ENCODE measurements around the gene FABP1.

FABP1 gene

DNA sequence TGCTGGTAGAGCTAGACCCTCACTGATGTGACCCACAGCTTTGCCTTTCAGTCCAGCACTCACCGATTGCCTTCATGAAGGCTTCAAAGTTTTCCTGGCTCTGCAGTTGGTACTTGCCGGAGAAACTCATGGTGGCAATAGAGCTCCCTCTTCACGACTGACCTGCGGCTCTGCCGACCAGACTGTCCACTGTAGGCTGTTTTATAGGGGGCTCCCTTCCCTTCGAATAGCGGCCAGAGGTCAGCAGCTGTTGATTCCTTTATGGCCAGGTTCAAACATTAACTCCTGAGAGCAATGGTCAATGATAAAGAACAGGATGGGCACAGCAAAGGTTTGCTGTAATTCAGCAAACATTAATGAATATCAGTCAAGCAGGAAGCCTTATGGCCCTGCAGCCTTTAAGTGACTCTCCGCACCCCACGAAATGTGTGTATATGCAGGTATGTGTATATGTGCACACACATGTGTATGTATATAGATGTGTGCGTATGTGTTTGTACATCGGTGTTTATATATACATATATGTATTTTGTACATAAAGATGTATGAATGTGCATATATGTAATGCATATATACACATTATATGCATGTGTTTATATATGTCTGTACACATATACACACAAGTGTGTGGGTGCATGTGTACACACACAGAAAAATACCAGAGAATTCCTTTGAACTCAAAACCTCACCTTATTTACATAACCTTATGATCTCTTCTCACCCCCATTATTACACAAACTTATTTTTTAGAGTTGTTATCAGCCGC is at the start of gene FABP1:
Gene FABP1, minus strand, starts transcription at position 175 of the 766 bp plus-strand sequence. Its CDS starts 45 bp downstream, at position 130.
- no peak for DNase-seq

DNA sequence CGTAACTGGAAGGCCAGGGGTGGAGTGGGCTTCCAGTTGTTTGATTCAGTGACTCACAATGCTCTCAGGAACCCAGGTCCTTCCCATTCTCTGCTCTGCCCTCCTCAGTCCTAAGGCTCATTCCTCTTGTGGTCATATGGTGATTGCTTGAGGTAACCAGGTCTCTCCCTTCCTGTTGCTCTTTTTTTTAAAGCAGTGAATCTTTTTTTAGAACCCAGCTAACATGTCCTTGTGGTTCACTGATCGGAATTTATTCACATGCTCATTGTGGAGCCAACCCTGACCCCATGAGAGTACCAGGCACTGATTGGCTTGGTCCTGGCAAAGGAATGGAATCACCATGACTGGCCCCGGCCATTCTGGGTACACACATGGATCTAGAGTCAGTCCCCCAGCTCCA is 49.7 kb upstream of the FABP1 start:
- DNase-seq: no peak

DNA sequence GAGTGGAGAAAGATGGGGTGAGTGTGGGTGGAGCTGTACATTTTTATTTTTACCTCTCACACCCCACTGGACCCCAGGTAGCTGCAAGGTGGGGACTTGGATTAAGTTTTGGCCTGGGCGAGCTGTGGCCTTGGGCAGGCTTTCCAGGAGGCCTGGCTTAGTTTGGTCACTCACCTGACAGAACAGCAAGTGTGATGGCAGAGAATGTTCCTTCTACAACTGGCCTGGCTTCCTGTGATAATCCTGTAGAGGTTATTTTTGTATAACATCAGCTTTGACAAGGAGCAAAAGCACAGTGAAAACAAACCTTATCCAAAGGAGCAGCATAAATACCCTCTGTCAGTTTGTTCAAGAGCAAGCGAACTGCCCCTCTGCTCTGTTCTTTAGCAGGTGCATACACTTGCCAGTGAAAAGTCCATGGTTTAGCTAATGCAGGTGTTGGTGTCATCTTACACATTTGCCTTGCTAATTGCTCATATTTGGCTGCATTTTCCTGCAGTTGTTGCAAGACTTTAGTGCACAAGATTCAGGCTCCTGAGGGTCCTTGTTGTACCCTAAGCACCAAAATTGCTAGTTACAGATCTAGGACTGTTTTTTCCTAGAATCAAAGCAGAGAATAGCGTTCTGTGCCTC is 48.6 kb upstream of the FABP1 start:
- no peak for DNase-seq

DNA sequence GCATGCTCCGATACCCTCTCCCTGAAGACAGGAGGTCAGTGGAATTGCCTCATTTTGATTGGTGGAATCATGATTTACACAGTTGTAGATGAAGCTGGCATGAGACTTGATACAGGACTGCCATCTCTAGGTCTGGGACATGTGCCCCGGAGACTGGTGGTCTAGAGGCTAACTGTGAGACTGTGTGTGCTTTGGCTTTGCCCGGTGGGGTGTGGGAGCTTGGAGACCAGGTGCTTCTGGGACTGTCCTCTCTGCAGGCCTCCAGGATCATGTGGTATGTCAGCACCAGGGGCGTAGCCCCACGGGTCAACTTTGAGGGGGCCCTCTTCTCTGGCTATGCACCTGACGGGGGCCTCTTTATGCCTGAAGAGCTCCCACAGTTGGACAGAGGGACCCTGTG is 45.0 kb upstream of the FABP1 start:
- no peak for DNase-seq

DNA sequence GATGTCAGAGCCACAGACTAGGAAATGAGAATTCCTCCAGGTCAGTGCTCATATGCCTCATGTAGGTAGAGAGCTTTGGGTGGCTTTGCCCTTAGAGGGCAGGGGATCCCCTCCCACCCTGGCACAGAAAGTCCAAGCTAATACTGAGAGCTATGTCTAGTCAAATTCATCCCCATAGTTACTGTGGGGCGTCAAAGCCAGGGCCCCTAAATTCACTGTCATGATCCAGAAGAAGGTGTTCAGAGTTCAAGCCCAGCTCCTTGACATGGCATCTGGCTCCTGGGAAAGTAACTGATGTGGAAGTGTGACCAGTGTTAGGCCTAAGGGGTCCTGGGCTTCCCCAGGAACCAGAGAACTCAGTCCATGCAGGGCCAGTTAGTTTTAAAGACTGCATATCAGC is 44.1 kb upstream of the FABP1 start:
- no peak for DNase-seq

DNA sequence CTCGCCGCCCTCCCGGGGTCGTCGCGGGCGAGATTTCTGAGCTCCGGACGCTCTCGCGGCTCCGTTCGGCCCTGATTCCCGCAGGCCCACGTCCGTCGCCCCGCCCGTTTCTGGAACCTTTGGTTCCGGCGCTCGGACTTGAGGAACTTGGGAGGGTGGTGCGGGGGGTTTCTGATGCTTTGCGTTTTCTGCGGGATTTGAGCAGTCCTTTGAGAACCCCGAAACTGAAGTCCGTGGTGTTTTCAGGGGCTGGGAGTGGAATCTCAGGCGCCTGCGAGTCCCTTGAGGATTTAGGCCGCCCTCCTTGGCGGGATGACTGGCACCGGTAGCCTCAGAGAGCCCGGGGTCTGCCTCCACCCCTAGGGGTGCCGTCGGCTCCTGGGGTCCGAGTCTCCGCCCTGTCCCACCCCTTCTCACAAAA is 42.6 kb upstream of the FABP1 start:
- no peak for DNase-seq

DNA sequence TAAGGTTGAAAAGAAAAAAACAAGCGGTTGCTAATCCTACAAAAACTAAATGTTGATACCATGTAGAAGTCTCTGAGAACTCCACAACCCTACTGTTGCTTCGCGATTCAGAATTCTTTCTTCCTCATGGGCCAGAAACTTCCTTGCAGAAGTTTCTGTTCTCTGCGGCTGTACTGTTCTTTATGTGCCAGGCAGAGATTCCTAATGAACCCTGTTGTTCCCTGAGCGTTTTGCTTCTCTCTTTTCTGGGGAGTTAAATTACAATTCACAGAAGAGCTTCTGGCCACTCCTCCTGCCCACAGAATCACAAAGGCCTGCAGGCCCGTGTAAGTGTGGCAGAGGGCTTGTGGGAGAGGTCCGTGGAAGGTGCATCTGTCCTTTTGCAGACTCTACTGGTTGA is 40.5 kb upstream of the FABP1 start:
- DNase-seq: no peak

DNA sequence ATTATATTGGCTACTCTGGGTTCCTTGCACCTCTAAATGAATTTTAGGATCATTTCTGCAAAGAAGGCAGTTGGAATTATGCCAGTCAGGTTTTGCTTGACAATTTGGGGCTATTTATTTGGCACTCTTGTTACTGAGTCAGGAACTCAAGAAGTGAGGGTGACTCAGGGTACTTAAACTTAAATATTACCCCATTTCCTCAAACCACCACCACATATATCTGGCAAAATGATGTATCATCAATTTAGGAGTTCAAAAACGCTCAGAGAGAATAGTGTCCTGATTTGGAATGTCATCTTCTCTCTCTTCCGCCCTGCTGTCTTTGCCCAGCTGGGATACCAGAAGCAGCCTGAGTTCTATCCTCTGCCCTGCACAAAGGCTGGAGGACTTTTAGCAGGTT is 39.9 kb upstream of the FABP1 start:
- DNase-seq: no peak

DNA sequence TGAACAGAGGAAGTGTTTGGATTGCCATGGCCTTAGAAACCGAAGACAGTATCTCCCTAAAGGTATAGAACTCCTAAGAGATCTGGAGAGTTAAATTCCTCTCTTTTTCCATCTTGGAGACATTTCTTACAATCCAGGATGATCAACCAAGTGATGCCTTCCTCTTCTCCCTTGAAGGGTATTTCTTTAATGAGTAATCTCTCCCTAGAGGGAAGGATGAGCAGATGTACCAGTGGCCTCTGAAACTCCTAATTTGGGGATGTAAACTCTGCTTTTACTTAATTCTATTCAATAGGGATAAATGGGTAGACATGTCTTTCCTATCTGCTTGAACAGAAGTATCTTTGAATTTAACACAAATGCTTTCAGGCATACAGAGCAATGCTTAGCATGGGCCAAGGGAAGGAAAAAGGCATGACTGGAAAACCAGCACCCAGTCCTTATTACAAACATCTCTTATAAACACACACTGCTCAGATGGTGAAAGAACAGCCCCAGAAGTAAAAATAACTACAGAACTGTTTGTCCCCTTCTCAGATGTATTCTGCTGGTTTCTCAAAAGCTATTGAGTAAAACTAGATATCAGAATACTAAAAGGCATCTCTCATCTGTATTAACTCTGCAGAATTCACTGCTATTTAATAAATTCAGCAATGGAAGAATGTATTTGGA is 37.6 kb upstream of the FABP1 start:
- DNase-seq: no peak

DNA sequence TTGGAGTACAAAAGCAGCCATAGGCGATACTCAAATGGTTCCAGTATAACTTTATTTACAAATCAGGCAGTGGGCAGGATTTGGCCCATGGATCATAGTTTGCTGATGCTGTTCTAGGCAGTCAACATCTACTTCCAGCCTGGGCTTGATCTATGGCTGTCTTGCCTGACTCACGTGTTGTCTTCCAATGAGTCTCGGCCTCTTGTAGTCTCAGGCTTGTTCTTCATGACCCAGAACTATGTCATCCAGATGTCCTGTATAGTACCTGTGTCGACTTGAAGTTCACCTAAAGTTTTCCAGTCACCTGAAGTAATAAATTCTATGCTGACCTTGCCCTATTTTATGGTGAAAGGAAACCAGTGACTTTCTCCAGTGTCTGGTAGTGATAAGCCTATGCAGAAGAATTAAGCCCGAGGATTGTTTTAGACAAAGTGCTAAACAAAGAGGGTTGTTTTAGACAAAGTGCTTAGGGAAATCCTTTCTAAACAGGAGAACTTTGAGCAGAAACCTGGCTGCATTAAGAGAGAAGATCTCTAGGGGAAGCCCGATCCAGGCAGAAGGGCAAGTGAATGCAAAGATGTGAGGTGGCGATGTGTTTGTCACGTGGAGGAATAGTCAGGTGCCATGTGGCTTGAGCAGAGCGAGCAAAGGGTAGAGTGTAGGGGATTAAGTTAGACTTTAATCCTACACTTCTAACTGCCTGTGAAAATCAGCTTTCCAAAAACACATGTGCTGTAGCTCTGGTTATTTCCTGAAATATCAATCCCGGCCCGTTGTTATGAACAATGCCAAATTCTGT is 33.8 kb upstream of the FABP1 start:
- no peak for DNase-seq

DNA sequence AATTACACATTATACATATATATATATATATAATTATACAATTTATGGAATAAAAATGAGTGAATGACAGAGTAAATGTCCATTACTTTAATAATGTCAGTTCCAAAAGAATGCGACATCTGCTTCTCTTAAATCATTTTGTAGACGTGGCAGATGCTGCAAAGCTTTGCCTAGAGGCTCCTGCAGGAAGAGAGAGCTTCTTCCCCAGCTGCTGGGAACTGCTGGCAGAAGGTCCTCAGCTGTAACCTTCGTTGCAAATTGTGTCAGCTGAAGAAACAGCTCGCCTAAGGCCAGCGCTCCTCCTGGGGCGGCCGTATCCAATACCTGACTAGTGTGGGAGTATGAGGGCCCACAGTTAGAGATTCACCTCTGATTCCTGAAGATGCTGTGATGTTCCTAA is 32.7 kb upstream of the FABP1 start:
- DNase-seq: no peak

DNA sequence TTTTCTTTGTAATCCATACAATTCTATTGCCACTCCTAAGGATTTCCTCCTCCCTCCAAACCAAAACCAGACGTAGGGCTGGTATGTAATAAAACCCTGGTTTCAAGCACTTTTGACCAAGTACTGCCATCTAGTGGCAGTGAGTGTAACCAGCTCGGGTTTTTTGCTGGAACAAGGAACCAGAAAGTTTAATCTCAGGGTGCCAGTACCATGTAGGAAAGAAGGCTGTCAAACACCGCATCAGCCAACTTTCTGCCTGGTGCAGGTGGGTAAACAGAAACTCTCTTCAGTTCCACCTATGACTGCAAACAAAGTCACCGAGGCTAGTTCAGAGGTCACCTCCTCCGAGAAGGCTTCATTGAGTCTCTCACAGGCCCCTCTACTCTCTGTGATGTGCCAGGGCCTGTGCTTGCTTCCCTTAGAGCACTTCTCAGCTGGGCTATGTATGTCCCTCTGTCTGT is 32.1 kb upstream of the FABP1 start:
- DNase-seq: peak; percentile 38

DNA sequence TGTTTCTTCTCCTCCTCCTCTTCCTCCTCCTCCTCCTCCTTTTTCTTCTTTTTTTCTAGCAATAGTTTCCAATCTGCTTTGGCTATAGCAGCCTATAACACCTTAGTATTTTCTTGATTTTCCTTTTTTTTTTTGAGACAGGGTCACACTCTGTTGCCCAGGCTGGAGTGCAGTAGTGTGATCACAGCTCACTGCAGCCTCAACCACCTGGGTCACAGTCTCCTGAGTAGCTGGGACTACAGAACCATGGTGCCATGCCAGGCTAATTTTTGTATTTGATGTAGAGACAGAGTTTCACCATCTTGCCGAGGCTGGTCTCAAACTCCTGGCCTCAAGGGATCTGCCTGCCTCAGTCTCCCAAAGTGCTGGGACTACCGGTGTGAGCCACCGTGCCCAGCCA is 31.6 kb upstream of the FABP1 start:
- no peak for DNase-seq

DNA sequence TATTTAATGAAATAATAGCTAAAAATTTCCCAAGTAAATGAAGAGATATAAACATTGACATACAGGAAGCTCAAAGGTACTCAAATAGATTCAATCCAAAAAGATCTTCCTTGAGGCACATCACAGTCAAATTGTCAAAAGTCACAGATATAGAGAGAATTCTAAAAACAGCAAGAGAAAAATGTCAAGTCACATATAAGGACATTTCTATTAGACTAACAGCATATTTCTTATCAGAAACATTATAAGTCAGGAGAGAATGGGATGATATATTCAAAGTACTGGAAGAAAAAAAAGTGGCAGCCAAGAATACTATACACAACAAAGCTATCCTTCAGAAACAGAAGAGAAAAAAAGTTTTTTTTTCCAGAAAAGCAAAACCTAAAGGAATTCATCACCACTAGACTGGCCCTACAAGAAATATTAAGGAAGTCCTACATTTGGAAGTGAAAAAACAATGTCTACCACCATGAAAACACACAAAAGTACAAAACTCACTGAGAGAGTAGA is 21.1 kb upstream of the FABP1 start:
- no peak for DNase-seq

DNA sequence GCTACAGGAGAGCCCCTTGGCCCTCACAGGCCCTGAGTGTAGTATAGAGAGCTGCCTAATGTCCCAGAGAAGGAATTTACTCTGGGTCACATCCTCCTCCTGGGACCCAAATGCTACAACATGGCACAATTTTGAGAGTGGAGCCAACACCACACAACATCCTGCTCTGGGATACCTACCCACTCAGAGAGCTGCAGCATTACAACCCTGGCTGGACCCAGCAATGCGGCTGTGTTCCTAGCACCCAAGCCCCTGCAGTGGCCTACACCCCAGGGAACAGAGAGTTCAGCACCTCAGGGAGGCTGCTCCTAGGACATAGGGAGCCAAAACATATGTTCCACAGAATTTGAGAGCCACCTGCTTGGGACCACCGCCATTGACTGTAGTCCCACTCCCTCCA is 19.3 kb upstream of the FABP1 start:
- DNase-seq: no peak

DNA sequence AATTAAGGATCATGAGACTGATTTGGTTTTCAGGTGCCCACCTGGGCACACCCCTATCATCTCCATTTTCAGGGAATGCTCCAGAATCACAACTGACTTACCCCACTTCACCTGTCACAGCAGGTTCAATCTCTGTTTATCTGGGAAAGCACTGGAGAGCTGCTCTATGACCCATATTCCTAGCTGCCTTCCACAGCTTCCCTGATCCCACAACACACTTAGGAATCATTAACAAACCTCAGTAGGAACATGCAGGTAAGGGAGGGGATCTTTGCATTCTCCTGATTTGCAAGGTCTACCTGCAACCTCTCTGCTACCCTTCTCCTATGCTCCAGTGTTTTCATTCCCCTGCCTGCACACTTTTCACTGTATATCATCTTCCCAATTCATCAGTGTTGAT is 18.7 kb upstream of the FABP1 start:
- no peak for DNase-seq

DNA sequence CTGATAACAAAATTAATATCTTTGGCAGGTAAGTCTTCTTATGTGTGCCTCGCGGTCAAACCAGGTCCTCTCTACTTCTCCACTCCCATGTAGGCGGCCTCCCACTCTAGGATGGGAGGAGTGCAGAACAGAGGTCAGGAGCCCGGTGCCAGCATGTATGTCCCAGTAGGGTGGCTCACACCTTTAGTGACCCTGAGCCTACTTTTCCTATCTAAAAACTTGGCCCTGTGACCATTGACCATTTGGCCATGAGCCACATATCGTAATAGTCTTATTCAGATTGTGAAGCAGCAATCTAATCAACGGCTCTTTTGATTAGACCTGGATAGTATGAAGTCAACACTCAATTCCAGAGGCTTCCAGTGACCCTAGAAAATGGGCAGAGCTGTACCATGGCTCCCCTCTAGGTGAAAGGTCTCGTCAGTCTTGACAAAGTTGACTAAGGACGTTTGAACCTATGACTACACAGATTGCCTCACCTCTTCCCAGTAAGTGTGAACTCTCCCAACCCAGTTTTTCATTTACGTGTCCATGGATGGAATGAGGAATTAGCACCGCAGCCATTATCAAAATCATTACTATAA is 17.1 kb upstream of the FABP1 start:
- no peak for DNase-seq

DNA sequence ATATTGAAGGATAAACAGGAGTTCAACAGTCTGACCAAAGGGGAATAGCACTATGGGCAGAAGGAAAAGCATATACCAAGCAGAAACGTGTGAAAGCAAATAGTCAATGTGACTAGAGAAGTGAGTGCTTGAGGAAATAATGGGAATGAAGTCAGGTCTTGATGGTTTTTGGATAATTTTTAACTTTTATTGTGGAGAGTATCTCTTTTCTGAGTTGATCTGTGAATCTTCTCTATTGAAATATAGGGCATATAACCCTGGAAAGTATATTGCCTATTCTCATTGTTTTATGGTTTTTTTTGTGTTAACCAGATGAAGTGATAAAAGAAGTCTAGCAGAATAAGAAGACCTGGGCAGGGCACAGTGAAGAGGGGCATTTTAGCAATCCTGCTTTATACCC is 16.4 kb upstream of the FABP1 start:
- no peak for DNase-seq

DNA sequence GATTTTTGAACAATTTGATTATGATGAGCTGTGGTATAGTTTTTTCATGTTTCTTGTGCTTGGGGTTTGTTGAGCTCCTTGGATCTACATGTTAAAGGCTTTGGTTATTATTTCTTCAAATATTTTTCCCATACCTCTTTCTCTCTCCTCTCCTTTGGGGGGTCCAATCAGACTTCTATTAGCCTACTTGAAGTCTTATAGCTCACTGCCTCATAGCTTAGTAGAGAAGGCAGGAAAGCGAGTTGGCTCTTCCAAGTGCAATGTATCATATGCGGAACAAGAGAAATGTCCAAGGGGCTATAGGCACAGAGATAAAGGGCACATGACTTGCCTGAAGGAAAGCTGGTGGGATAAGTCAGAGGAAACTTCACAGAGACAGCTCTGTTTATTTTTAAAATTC is 14.1 kb upstream of the FABP1 start:
- no peak for DNase-seq

DNA sequence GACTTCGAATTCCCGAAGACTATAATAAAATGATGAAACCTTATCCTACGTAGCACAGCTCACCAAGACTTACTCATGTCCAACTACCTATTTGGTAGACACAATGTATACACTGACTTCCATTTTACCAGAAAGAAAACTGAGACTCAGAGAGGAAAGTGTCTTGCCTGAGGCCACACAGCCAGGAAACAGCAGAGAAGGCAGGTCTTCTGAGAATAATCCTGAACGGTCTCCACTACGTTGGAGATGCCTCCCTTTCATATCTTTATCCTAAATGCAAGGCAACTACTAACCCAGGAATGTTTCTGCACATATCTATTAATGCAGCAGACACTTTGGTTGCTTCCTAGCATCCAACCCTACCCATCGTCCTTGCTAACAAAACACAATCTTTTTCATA is 11.9 kb upstream of the FABP1 start:
- DNase-seq: no peak

DNA sequence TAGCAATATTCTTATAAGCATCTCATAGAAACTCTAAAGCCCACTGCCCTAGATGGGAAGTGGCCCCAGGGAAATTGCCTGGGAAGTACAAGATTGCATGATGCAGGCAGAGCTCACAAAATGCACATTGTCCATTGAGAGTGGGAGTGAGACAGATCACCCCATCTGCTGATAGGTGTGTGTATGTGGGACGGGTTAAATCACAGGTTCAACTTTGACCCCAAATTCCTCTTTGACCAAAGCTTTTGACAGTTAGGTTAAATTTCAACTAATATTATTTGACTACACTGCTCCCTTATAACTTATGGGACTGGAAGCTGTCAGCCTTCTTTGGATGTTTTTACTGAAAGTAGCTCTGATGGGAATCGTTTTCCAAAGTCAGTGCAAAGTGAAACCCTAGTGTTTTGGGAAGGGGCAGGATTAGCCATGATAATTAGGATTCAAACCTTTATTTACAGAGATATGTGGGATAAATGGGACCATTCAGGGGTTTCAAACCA is 11.4 kb upstream of the FABP1 start:
- no peak for DNase-seq

DNA sequence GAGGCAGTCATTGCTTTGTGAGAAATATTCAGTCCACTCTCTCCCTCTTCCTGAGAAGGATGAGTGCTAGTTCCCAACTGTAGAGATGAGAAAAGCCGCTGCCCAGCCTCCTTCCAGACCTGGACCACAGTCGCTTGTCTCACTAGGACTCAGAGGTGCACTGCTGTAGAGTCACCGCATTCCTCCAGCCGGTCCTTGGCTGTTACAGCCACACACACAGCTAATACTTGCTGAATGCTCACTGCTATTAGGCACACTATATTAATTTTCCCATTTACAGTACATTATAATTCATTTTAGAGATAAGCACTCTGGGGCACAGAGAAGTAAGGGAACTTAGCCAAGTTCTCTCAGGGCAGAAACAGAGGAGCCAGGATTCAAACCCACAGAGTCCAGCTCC is 10.0 kb upstream of the FABP1 start:
- no peak for DNase-seq

DNA sequence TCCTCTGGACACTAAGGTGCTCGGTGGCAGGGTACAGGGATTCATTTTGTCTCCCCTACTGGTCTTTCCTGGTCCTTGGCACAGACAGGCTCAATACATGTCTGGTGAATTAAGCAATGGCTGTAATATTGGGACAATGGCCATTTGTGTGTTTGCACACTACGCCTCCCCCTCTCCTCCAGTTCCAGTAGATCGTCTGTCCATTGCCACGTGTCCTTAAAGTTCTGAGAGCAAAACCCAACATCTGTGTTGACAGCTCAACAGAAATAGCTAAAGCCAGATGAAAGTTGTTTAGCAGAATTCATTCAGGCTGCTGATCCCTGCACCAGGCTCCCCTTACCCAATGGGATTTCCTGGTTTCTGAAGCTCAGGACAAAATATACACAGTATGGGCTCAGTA is 9.0 kb upstream of the FABP1 start:
- DNase-seq: no peak
